Nephron progenitor cell (in vitro differentiated cells): ENCODE results near the gene DNAJC4.

Experiments used
- DNase-seq: peaks from one replicate; pipeline ENCODE4 v3.0.0; 2021
- H3K27ac Mint-ChIP-seq: 2 replicates; pipeline ENCODE4 v1.8.0; 2021; ENCODE audit warnings: mild to moderate bottlenecking, moderate library complexity, mixed read lengths
- H3K27me3 Mint-ChIP-seq: 2 replicates; pipeline ENCODE4 v1.8.0; 2021; ENCODE audit warnings: mild to moderate bottlenecking, low read depth, mixed read lengths; ENCODE audit not compliant: poor library complexity
- H3K36me3 Mint-ChIP-seq: 2 replicates; pipeline ENCODE4 v1.8.0; 2021; ENCODE audit warnings: low read depth, mixed read lengths
- H3K4me1 Mint-ChIP-seq: 2 replicates; pipeline ENCODE4 v1.8.0; 2021; ENCODE audit warnings: mixed read lengths
- H3K4me3 Mint-ChIP-seq: 2 replicates; pipeline ENCODE4 v1.8.0; 2021; ENCODE audit warnings: mild to moderate bottlenecking, moderate library complexity, mixed read lengths
- H3K9me3 Mint-ChIP-seq: 2 replicates; pipeline ENCODE4 v1.8.0; 2021; ENCODE audit warnings: mild to moderate bottlenecking, moderate library complexity, mixed read lengths
- CTCF ChIP-seq: fragments of 200-600 bp; sonication (generic); IDR thresholded peaks from 2 replicates; pipeline ENCODE4 v1.5.0; 2021; ENCODE audit warnings: antibody characterized with exemption

Gene DNAJC4, protein sequence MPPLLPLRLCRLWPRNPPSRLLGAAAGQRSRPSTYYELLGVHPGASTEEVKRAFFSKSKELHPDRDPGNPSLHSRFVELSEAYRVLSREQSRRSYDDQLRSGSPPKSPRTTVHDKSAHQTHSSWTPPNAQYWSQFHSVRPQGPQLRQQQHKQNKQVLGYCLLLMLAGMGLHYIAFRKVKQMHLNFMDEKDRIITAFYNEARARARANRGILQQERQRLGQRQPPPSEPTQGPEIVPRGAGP

GRCh38 chr11:64230171-64230984 lies at the start of gene DNAJC4:
TSS of gene DNAJC4 (plus strand) at chr11:64230548. CDS start at chr11:64230855, 307 bp downstream.
- peaks cover 15% of the 10 kb centered on the region for H3K27me3 Mint-ChIP-seq
- TF ChIP-seq CTCF: no peak
- H3K4me3 Mint-ChIP-seq: peak within 1 kb of the TSS; percentile 90
- H3K9me3 Mint-ChIP-seq: no peaks in the 10 kb centered on the region
- peaks cover 49% of the 10 kb centered on the region for H3K4me1 Mint-ChIP-seq
- no peaks in the 10 kb centered on the region for H3K36me3 Mint-ChIP-seq
- peak within 1 kb of the TSS; percentile 58 for H3K27ac Mint-ChIP-seq
- DNase-seq: peak; percentile 92

DNA sequence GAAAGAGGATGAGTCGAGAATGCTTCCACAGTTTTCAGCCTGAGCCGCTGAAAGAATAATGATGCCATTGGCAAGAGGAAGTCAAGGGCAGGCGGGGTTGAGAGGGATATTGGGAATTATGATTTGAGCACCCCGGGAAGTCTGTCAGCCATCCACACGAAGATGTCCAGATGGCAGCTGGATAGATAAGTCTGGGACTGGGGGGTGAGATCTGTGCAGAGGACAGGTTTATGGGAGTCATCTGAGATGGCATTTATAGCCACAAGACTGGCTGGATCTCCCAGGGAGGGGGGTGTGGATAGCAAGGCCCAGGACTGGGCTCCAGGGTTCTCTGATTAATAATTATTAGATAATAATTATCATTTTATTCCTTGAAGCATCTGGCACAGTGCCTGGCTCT lies 49.5 kb upstream of the DNAJC4 start:
- peaks cover 14% of the 10 kb centered on the region for H3K36me3 Mint-ChIP-seq
- no peaks in the 10 kb centered on the region for H3K9me3 Mint-ChIP-seq
- DNase-seq: no peak
- H3K27ac Mint-ChIP-seq: no peak overlapping the region
- TF ChIP-seq CTCF: no peak
- peaks cover 45% of the 10 kb centered on the region for H3K4me1 Mint-ChIP-seq
- peak overlapping the region; percentile 8 for H3K4me3 Mint-ChIP-seq
- H3K27me3 Mint-ChIP-seq: no peaks in the 10 kb centered on the region

- H3K27ac Mint-ChIP-seq: peak overlapping the region; percentile 86
- peak; percentile 72 for DNase-seq
- H3K9me3 Mint-ChIP-seq: no peaks in the 10 kb centered on the region
- H3K4me3 Mint-ChIP-seq: peak overlapping the region; percentile 73
- H3K36me3 Mint-ChIP-seq: peaks cover 14% of the 10 kb centered on the region
- peaks cover 45% of the 10 kb centered on the region for H3K4me1 Mint-ChIP-seq
- H3K27me3 Mint-ChIP-seq: no peaks in the 10 kb centered on the region
- no peak for TF ChIP-seq CTCF
These were observed 48.6 kb upstream of the DNAJC4 start for GRCh38 chr11:64181506-64182411.

GRCh38 chr11:64183890-64184289 lies 46.5 kb upstream of the DNAJC4 start:
- no peak for TF ChIP-seq CTCF
- Mint-ChIP-seq H3K27me3 (no peaks in the 10 kb centered on the region), H3K4me1 (peaks cover 45% of the 10 kb centered on the region), H3K9me3 (no peaks in the 10 kb centered on the region), H3K4me3 (peak overlapping the region; percentile 42), H3K27ac (peak overlapping the region; percentile 57), H3K36me3 (peaks cover 11% of the 10 kb centered on the region)
- no peak for DNase-seq

DNA sequence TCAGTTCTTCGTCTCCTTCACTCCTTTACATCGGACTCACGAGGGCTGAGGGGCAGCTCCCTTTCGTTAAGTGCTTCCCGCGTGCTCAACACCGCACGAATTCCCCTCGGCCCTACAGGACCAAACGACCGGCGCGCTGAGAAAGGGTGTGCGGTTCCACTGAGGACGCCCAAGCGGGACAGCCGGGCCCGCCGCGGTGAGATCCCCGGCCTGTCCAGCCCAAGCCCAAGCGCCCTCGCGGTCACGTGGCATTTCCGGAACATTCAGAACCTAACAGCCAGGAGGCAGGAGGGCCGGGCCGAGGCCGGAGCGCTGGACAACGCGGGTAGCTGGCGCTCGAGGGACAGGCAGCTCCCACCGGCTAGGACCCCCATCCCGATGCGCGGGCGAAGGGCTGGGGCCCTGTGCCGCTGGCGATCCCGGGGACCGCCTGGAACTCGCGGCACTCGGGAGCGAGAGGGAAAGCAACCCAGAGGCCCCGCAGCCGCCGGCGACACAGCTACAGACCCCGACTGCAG lies 45.1 kb upstream of the DNAJC4 start:
- no peak for DNase-seq
- Mint-ChIP-seq H3K4me1 (peaks cover 50% of the 10 kb centered on the region), H3K4me3 (peak overlapping the region; percentile 93), H3K36me3 (peaks cover 10% of the 10 kb centered on the region), H3K9me3 (no peaks in the 10 kb centered on the region), H3K27ac (peak overlapping the region; percentile 99), H3K27me3 (no peaks in the 10 kb centered on the region)
- TF ChIP-seq CTCF: no peak
